Ovary (tissue), 9 donors: ENCODE data around the gene EVA1A. TPM values are rescaled to one million over a fixed set of nuclear protein-coding genes. Genes with fewer than 3 reads are reported as not detected.

ENCODE experiments used
- DNase-seq, 5 donors: peaks; one replicate each; pipeline ENCODE4 v3.0.0-alpha.2; 2019 to 2020
- H3K27ac ChIP-seq, 2 donors: fragments of 200-600 bp; one replicate each; pipeline versions ENCODE4 v1.5.1 to v1.8.0; 2019 to 2022
- H3K27me3 ChIP-seq: fragments of 200-600 bp; one replicate; pipeline ENCODE4 v1.8.0; 2022
- H3K36me3 ChIP-seq: fragments of 200-600 bp; sonication (generic); one replicate; pipeline ENCODE4 v1.5.1; 2019
- H3K4me1 ChIP-seq: one replicate; pipeline ENCODE4 v1.8.1; 2013; ENCODE audit warnings: mild to moderate bottlenecking, moderate library complexity; ENCODE audit not compliant: insufficient read depth
- H3K4me3 ChIP-seq: fragments of 200-600 bp; sonication (generic); one replicate; pipeline ENCODE4 v1.5.1; 2017
- H3K9me3 ChIP-seq, 2 donors: fragments of 200-600 bp in 1 of 2; sonication (generic) in 1 of 2; one replicate each; pipeline versions ENCODE4 v1.5.1 to v1.8.1; 2013 to 2019; ENCODE audit warnings: mild to moderate bottlenecking in 1 of 2, moderate library complexity in 1 of 2
- EP300 ChIP-seq: sonication (generic); formaldehyde crosslinking; IDR thresholded peaks from one replicate; pipeline ENCODE4 v1.6.1; 2017; ENCODE audit warnings: antibody characterized with exemption
- POLR2A ChIP-seq: fragments of 450-650 bp; IDR thresholded peaks from one replicate; pipeline ENCODE4 v1.6.1; 2017; ENCODE audit warnings: antibody characterized with exemption, mild to moderate bottlenecking, moderate library complexity
- WGBS, 3 donors: extraction: QIAGEN DNeasy Blood & Tissue Kit in 1 of 3; methylation state at CpG; one replicate each; pipeline versions ENCODE4 v1.1.5 to v1.1.7; 2013 to 2017; 5-methylcytosine and 5-hydroxymethylcytosine counted together
- intact Hi-C, 4 donors: fragments of 100-400 bp; cut with DNase I; formaldehyde crosslinking; loops; one replicate each; pipeline versions ENCODE4 v1.11.0 to v1.15.1; 2022 to 2023
- polyA plus RNA-seq, 2 donors: library from polyadenylated mRNA; stranded (reverse); fragments of 200-250 nt in 1 of 2; fragments of 350-450 nt in 1 of 2; fragmentation: Illumina TruSeq in 1 of 2; extraction: RNeasy Lipid Tissue Mini Kit (QIAGEN cat#74804) in 1 of 2; gene quantifications; one replicate each; pipeline ENCODE4 v1.2.3, GENCODE V29; 2013 to 2014
- total RNA-seq, 7 donors: library from RNA; depleted of rRNA in 2 of 7; stranded (reverse); fragments of >200 nt in 2 of 7; fragmentation: NEBNext Ultra II Directional in 3 of 7; extraction: Animal tissue kit (Norgen Biotek cat#: 25700) in 3 of 7; gene quantifications; one replicate each; pipeline versions ENCODE4 v1.1.0 to v1.2.4, GENCODE V29; 2016 to 2023
- TF ChIP-seq, protein P1 (sequence below), 3 donors: fragments of 450-650 bp in 2 of 3; fragments of 200-600 bp in 1 of 3; IDR thresholded peaks; one replicate each; pipeline versions ENCODE4 v1.5.1 to v1.8.0; 2016 to 2022; ENCODE audit warnings: antibody characterized with exemption in 3 of 3, mild to moderate bottlenecking in 1 of 3
- donor health status: DM: no; HTN: no; CAD: no; lungs with moderate emphysema.
- donor health status: DM: no; HTN: no; CAD: no.
- donor health status: Bipolar disorder and iron deficiency.
- donor health status: DM: yes; HTN: yes; CAD: no.
- donor health status: DM: no; HTN: no; CAD: no.
- donor health status: DM: yes; HTN: yes; CAD: no.

Gene EVA1A
- total and polyA plus RNA-seq, 9 donors = 0.62 to 12.2 (median 1.4) TPM

- H3K27ac ChIP-seq = no peak overlapping the region
- H3K4me1 ChIP-seq = no peaks in the 10 kb centered on the region
- H3K9me3 ChIP-seq = no peaks in the 10 kb centered on the region
- no peak for TF ChIP-seq EP300
- no peak overlapping the region for H3K4me3 ChIP-seq
- WGBS, 3 donors = 80 to 85% (median 84%) methylated on average over 5 of the region's 5 CpGs
- no peaks in the 10 kb centered on the region for H3K27me3 ChIP-seq
- no peak for DNase-seq
- no peaks in the 10 kb centered on the region for H3K36me3 ChIP-seq
- intact Hi-C loops = no loop called here
Observed at GRCh38 chr2:75522543-75523312, 38.0 kb downstream of the EVA1A start.

DNA sequence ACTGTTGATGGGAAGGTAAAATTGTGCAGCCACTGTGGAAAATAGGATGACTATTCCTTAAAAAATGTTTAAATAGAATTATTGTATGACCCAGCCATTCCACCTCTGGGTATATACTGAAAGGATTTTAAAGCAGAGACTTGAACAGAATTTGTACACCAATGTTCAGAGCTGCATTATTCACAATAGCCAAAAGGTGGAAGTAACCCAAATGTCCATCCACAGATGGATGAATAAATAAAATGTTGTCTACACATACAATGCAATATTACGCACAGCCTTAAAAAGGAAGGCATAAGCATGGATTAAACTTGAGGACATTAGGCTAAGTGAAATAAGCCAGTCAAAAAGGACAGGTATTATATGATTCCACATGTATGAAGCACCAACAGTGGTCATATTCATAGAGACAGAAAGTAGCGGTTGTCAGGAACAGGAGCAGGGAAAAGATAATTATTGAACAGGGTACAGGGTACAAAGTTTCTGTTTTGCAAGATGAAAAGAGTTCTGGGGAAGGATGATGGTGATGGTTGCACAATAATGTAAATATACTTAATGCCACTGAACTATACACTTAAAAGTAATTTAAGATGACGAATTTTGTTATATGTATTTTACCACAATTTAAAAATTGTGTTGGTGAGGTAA lies 39.4 kb downstream of the EVA1A start:
- no peak overlapping the region for H3K4me3 ChIP-seq
- DNase-seq = no peak
- WGBS, 3 donors = 93 to 94% (median 93%) methylated on average over 3 of the region's 3 CpGs

DNA sequence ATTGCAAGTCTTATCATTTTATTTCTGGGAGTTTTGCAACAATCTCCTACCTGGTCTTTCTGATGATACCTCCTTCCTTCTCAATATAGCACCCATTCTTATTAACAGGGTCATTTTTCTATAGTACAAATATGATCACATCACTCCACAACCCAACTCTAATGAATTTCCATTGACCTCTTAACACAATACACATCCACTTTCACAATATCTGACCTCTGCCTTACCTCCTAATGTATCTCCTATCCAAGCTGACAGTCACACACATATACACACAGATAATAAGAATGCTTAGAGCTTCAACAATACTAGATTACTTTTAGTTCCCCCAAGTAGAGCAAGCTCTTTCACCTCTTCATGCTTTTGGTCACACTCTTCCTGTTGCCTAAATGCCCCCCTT lies 40.9 kb downstream of the EVA1A start:
- TF ChIP-seq EP300 = no peak
- TF ChIP-seq, protein P1, sequence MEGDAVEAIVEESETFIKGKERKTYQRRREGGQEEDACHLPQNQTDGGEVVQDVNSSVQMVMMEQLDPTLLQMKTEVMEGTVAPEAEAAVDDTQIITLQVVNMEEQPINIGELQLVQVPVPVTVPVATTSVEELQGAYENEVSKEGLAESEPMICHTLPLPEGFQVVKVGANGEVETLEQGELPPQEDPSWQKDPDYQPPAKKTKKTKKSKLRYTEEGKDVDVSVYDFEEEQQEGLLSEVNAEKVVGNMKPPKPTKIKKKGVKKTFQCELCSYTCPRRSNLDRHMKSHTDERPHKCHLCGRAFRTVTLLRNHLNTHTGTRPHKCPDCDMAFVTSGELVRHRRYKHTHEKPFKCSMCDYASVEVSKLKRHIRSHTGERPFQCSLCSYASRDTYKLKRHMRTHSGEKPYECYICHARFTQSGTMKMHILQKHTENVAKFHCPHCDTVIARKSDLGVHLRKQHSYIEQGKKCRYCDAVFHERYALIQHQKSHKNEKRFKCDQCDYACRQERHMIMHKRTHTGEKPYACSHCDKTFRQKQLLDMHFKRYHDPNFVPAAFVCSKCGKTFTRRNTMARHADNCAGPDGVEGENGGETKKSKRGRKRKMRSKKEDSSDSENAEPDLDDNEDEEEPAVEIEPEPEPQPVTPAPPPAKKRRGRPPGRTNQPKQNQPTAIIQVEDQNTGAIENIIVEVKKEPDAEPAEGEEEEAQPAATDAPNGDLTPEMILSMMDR (IDR thresholded peaks at IDR 0.05) = no peak
- TF ChIP-seq POLR2A = no peak
- no peak for DNase-seq
- Histone ChIP-seq H3K4me3 (no peak overlapping the region), H3K27ac (no peak overlapping the region), H3K36me3 (no peaks in the 10 kb centered on the region), H3K4me1 (no peaks in the 10 kb centered on the region), H3K9me3 (no peaks in the 10 kb centered on the region), H3K27me3 (no peaks in the 10 kb centered on the region)
- intact Hi-C loops = loop anchor here in 1 of 4 donors (5.0 kb wide), 1 partner anchor 32 kb away; no protein-coding TSS in a partner anchor

More for the DNA sequence above, 39.4 kb downstream of the EVA1A start:
- TF ChIP-seq, protein P1 (IDR thresholded peaks at IDR 0.05) = no peak
- no peak for TF ChIP-seq EP300
- no peak for TF ChIP-seq POLR2A
- intact Hi-C loops = no loop called here
- no peaks in the 10 kb centered on the region for H3K9me3 ChIP-seq
- no peak overlapping the region for H3K27ac ChIP-seq
- no peaks in the 10 kb centered on the region for H3K36me3 ChIP-seq
- no peaks in the 10 kb centered on the region for H3K4me1 ChIP-seq
- H3K27me3 ChIP-seq = no peaks in the 10 kb centered on the region

GRCh38 chr2:75518638-75519465 lies 41.9 kb downstream of the EVA1A start:
- no peaks in the 10 kb centered on the region for H3K9me3 ChIP-seq
- 85 to 89% (median 88%) methylated on average over 10 of the region's 10 CpGs for WGBS, 3 donors
- DNase-seq = no peak
- intact Hi-C loops = loop anchor here in 1 of 4 donors (5.0 kb wide), 1 partner anchor 33 kb away; no protein-coding TSS in a partner anchor
- H3K36me3 ChIP-seq = no peaks in the 10 kb centered on the region
- H3K27ac ChIP-seq = no peak overlapping the region
- TF ChIP-seq POLR2A (no peak), EP300 (no peak)
- TF ChIP-seq, protein P1 (IDR thresholded peaks at IDR 0.05) = no peak
- no peaks in the 10 kb centered on the region for H3K27me3 ChIP-seq
- no peak overlapping the region for H3K4me3 ChIP-seq
- H3K4me1 ChIP-seq = no peaks in the 10 kb centered on the region
